ENCODE measurements around the gene FAM111B.

FAM111B gene, protein sequence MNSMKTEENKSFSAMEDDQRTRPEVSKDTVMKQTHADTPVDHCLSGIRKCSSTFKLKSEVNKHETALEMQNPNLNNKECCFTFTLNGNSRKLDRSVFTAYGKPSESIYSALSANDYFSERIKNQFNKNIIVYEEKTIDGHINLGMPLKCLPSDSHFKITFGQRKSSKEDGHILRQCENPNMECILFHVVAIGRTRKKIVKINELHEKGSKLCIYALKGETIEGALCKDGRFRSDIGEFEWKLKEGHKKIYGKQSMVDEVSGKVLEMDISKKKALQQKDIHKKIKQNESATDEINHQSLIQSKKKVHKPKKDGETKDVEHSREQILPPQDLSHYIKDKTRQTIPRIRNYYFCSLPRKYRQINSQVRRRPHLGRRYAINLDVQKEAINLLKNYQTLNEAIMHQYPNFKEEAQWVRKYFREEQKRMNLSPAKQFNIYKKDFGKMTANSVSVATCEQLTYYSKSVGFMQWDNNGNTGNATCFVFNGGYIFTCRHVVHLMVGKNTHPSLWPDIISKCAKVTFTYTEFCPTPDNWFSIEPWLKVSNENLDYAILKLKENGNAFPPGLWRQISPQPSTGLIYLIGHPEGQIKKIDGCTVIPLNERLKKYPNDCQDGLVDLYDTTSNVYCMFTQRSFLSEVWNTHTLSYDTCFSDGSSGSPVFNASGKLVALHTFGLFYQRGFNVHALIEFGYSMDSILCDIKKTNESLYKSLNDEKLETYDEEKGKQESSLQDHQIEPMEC

DNA sequence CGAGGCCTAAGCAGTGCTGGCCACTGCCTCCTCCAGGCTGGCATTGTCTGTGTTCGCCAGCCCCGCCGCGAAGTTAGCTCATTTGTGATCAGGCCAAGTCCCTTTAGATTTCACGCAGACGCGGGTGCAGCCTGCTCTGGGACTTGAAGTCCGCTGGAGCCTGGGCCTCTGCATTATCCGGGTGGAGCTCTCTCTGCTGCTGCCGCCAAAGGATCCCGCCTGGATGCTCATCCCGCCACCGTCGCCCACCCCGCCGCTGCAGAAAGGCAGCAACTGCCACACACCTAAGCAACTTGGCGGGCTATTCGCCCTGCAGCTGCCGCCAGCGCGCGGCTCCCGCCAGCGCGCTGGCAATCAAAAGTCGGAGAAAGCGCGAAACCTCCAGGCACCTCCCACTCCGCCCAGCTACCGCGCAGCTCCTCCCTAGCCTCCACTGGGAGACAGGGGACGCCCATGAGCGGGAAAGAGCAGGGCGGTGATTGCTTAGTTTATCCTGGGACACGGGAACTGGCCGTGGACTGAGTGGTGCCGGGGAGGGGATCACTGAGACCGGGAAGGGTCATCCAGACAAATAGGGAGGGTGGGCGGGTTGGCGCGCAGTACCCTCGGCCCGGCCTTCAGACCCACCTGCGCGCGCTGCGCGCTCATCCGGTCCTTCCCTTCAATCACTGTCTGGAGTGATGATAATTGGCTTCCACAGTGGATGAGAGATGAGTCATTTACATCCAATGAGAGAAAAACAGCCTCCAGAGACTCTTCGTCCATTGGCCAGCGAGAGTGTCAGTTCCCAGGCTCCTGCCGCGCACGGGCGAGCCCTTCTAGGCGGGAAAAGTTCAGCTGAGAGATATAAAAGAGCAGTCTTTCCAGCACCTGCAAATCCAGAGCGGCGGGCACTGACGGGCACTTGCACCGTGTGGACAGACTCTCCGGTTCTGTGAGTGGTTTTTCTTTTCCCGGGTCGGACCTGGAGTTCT, at the start of gene FAM111B:
FAM111B (plus strand) TSS at position 875 of the 974 bp plus-strand sequence. CDS start 2,389 bp downstream, outside the sequence.
- POLR2A ChIA-PET: interaction anchor here (0.6 to 2.1 kb wide), 9 partner anchors 12 to 529 kb away, joined by 3 to 11 read pairs (median 7); partner anchors contain the start of gene DTX4
- Histone ChIP-seq H3K4me1 (ENCODE audit: control insufficient read depth, insufficient read depth, low read length) (no peaks in the 10 kb centered on the region), H3K27ac (ENCODE audit: extremely low read depth, low read depth, low read length) (peak within 1 kb of the TSS; percentile 81; the same call in 1 of the 2 replicates), H3K4me3 (ENCODE audit: low read depth, low read length) (peak within 1 kb of the TSS; percentile 64), H3K36me3 (ENCODE audit: control insufficient read depth in 2 of 2, insufficient read depth in 1 of 2, low read length in 2 of 2) (peaks cover 3 to 29% of the 10 kb centered on the region in 2 experiments; a peak in 2 of 3 replicates), H3K9me3 (ENCODE audit: control insufficient read depth, insufficient read depth, low read depth, low read length) (no peaks in the 10 kb centered on the region)
- CTCF ChIA-PET: interaction anchor here (0.6 to 2.4 kb wide), 9 partner anchors 9 to 606 kb away, joined by 3 to 9 read pairs (median 3); no protein-coding TSS in a partner anchor
- TF ChIP-seq, protein P1, sequence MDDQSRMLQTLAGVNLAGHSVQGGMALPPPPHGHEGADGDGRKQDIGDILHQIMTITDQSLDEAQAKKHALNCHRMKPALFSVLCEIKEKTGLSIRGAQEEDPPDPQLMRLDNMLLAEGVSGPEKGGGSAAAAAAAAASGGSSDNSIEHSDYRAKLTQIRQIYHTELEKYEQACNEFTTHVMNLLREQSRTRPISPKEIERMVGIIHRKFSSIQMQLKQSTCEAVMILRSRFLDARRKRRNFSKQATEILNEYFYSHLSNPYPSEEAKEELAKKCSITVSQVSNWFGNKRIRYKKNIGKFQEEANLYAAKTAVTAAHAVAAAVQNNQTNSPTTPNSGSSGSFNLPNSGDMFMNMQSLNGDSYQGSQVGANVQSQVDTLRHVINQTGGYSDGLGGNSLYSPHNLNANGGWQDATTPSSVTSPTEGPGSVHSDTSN (CRISPR knock-in tag; IDR thresholded peaks at IDR 0.05): peak; percentile 53; the same call in 1 of the 2 replicates
- TF ChIP-seq ZNF843 (tag by site-specific recombination; IDR thresholded peaks at IDR 0.05): no peak
- TF ChIP-seq SP7 (tag by site-specific recombination; IDR thresholded peaks at IDR 0.05): no peak
- no peak for TF ChIP-seq ZNF140 (tag by site-specific recombination; IDR thresholded peaks at IDR 0.05)
- TF ChIP-seq ZNF223 (tag by site-specific recombination; IDR thresholded peaks at IDR 0.05): no peak
- TF ChIP-seq SALL2 (tag by site-specific recombination; IDR thresholded peaks at IDR 0.05; ENCODE audit: borderline replicate concordance): no peak
- peak; percentile 78 for TF ChIP-seq ZNF600 (tag by site-specific recombination; IDR thresholded peaks at IDR 0.05)
- TF ChIP-seq PRDM1 (tag by site-specific recombination; IDR thresholded peaks at IDR 0.05): 0 out of 2 replicates have a peak, but pooled peaks have one; percentile 14
- TF ChIP-seq, protein P2, sequence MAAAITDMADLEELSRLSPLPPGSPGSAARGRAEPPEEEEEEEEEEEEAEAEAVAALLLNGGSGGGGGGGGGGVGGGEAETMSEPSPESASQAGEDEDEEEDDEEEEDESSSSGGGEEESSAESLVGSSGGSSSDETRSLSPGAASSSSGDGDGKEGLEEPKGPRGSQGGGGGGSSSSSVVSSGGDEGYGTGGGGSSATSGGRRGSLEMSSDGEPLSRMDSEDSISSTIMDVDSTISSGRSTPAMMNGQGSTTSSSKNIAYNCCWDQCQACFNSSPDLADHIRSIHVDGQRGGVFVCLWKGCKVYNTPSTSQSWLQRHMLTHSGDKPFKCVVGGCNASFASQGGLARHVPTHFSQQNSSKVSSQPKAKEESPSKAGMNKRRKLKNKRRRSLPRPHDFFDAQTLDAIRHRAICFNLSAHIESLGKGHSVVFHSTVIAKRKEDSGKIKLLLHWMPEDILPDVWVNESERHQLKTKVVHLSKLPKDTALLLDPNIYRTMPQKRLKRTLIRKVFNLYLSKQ (tag by site-specific recombination; IDR thresholded peaks at IDR 0.05; ENCODE audit: borderline replicate concordance): no peak
- TF ChIP-seq SP3 (tag by site-specific recombination; IDR thresholded peaks at IDR 0.05): peak; percentile 53
- TF ChIP-seq EGR2 (tag by site-specific recombination; IDR thresholded peaks at IDR 0.05; ENCODE audit: low read depth): peak; percentile 42; the same call in 1 of the 2 replicates
- TF ChIP-seq, protein P3, sequence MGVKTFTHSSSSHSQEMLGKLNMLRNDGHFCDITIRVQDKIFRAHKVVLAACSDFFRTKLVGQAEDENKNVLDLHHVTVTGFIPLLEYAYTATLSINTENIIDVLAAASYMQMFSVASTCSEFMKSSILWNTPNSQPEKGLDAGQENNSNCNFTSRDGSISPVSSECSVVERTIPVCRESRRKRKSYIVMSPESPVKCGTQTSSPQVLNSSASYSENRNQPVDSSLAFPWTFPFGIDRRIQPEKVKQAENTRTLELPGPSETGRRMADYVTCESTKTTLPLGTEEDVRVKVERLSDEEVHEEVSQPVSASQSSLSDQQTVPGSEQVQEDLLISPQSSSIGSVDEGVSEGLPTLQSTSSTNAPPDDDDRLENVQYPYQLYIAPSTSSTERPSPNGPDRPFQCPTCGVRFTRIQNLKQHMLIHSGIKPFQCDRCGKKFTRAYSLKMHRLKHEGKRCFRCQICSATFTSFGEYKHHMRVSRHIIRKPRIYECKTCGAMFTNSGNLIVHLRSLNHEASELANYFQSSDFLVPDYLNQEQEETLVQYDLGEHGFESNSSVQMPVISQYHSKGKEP (tag by site-specific recombination; IDR thresholded peaks at IDR 0.05): no peak
- TF ChIP-seq, protein P4, sequence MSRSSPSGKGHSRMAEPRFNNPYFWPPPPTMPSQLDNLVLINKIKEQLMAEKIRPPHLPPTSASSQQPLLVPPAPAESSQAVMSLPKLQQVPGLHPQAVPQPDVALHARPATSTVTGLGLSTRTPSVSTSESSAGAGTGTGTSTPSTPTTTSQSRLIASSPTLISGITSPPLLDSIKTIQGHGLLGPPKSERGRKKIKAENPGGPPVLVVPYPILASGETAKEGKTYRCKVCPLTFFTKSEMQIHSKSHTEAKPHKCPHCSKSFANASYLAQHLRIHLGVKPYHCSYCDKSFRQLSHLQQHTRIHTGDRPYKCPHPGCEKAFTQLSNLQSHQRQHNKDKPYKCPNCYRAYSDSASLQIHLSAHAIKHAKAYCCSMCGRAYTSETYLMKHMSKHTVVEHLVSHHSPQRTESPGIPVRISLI (tag by site-specific recombination; IDR thresholded peaks at IDR 0.05): no peak
- peak; percentile 72 for TF ChIP-seq SP2 (tag by site-specific recombination; IDR thresholded peaks at IDR 0.05)
- TF ChIP-seq GLI2 (tag by site-specific recombination; IDR thresholded peaks at IDR 0.05; ENCODE audit: borderline replicate concordance, low read depth): no peak
- TF ChIP-seq ZNF629 (tag by site-specific recombination; IDR thresholded peaks at IDR 0.05): no peak
- peak; percentile 55 for TF ChIP-seq KLF1 (tag by site-specific recombination; IDR thresholded peaks at IDR 0.05)
- TF ChIP-seq, protein P5, sequence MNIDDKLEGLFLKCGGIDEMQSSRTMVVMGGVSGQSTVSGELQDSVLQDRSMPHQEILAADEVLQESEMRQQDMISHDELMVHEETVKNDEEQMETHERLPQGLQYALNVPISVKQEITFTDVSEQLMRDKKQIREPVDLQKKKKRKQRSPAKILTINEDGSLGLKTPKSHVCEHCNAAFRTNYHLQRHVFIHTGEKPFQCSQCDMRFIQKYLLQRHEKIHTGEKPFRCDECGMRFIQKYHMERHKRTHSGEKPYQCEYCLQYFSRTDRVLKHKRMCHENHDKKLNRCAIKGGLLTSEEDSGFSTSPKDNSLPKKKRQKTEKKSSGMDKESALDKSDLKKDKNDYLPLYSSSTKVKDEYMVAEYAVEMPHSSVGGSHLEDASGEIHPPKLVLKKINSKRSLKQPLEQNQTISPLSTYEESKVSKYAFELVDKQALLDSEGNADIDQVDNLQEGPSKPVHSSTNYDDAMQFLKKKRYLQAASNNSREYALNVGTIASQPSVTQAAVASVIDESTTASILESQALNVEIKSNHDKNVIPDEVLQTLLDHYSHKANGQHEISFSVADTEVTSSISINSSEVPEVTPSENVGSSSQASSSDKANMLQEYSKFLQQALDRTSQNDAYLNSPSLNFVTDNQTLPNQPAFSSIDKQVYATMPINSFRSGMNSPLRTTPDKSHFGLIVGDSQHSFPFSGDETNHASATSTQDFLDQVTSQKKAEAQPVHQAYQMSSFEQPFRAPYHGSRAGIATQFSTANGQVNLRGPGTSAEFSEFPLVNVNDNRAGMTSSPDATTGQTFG (tag by site-specific recombination; IDR thresholded peaks at IDR 0.05; ENCODE audit: borderline replicate concordance): no peak
- TF ChIP-seq, protein P6, sequence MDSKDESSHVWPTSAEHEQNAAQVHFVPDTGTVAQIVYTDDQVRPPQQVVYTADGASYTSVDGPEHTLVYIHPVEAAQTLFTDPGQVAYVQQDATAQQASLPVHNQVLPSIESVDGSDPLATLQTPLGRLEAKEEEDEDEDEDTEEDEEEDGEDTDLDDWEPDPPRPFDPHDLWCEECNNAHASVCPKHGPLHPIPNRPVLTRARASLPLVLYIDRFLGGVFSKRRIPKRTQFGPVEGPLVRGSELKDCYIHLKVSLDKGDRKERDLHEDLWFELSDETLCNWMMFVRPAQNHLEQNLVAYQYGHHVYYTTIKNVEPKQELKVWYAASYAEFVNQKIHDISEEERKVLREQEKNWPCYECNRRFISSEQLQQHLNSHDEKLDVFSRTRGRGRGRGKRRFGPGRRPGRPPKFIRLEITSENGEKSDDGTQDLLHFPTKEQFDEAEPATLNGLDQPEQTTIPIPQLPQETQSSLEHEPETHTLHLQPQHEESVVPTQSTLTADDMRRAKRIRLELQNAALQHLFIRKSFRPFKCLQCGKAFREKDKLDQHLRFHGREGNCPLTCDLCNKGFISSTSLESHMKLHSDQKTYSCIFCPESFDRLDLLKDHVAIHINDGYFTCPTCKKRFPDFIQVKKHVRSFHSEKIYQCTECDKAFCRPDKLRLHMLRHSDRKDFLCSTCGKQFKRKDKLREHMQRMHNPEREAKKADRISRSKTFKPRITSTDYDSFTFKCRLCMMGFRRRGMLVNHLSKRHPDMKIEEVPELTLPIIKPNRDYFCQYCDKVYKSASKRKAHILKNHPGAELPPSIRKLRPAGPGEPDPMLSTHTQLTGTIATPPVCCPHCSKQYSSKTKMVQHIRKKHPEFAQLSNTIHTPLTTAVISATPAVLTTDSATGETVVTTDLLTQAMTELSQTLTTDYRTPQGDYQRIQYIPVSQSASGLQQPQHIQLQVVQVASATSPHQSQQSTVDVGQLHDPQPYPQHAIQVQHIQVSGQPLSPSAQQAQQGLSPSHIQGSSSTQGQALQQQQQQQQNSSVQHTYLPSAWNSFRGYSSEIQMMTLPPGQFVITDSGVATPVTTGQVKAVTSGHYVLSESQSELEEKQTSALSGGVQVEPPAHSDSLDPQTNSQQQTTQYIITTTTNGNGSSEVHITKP (tag by site-specific recombination; IDR thresholded peaks at IDR 0.05): peak; percentile 60
- no peak for TF ChIP-seq ZNF529 (tag by site-specific recombination; IDR thresholded peaks at IDR 0.05; ENCODE audit: insufficient replicate concordance)
- no peak for TF ChIP-seq OSR2 (tag by site-specific recombination; IDR thresholded peaks at IDR 0.05)

Measured in HEK293 (cell line).